Stimulated activated CD8-positive, alpha-beta memory T cell treated with anti-CD3 and anti-CD28 coated beads, Interleukin-15, amount 100 ng/mL, for 4 hours (primary cell): ENCODE results near the gene UFSP2.

ENCODE experiments used
- DNase-seq, 2 donors: peaks; one replicate each; pipeline ENCODE4 v3.0.0-alpha.2; 2020; ENCODE audit warnings: low read depth in 2 of 2

The UFSP2 gene

DNA sequence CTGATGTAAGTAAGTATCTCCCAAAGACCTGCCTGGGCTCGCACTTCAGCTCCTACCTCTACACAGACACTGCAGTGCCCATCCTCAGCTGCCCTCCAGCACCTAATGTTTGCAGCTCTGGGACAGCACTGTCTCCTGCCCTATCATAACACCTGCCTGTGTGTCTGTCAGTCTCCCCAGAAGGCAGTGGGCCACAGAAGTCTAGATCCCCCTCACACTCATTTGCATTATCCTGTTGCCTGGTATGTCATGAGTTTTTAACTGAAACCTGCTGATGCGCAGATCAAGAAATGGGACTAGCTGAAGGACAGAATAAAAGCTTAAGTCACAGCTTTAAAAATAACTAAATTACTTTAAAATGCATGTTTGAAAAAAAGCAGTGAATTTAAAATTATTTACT, 73.0 kb downstream of the UFSP2 start:
- no peak for DNase-seq

DNA sequence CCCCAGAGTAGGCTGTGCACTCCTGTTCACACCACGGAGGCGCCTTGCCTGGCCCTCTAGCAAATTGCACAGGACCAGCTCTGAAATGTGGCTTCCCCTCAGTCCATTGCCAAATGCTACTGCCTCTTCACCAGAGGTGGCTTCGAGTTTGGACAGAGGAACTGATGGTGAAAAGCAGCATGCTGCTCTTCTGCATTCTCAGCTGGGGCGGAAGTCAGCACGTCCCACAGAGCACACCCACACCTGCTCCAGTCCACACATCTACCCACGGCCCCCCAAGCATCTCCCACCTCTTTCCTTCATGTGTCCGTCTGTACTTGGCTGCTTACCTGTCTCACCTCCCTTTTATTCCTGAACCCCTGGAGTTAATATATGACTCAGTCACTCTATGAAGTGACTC, 73.6 kb downstream of the UFSP2 start:
- DNase-seq: no peak

- no peak for DNase-seq
Measured at GRCh38 chr4:185351691-185352090, 74.1 kb downstream of the UFSP2 start.
